ENCODE data around the gene SPRR2F. TPM values are rescaled to one million over a fixed set of nuclear protein-coding genes. Genes with fewer than 3 reads are reported as not detected.
"Not testable (repeated sequence)": the region's sequence is repeated elsewhere in the genome, so short reads cannot be mapped to it uniquely, and the experiment has no call there.

Gene SPRR2F, protein sequence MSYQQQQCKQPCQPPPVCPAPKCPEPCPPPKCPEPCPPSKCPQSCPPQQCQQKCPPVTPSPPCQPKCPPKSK
- total RNA-seq = 198 TPM

DNA sequence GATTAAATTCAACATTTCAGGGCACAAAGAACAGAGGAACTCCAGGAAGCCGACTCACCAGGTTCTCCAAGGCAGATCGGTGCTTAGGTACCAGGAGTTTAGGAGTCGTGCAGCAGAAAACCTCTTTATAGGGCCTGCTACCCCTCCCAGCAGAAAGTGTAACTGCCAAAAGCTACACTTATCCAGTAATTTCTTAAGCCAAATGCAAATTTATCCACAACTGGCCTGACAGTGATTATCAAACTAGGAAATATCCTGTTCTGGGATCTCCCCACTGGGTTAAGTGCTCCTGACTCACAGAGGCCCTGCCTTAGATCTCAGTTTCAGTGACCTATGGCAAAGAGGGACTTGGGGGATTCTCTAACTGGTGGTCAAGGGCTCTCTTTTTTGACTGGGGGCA lies at the start of gene SPRR2F:
TSS of gene SPRR2F (minus strand) at position 101 of the 400 bp plus-strand sequence. CDS start 783 bp downstream, outside the sequence.
- ATAC-seq = peak; percentile 74

DNA sequence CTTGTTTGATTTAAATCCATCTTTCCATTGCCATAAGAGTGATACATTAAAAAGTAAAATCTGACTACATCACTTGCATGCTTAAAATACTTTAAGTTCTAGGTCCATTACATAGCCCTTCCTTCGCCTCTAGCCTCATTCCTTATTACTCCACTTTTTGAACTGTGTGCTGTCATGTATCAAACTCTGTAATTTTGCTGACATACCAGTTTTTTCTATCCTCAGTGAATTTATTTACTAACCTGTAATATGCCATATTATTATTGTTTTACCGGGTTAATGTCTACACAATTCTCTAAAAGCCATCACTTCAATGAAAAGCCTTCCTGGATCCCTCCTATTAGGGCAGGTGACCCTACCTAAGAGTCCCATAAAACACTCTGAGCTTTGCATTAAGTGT lies 42.2 kb upstream of the SPRR2F start:
- ATAC-seq = no peak

DNA sequence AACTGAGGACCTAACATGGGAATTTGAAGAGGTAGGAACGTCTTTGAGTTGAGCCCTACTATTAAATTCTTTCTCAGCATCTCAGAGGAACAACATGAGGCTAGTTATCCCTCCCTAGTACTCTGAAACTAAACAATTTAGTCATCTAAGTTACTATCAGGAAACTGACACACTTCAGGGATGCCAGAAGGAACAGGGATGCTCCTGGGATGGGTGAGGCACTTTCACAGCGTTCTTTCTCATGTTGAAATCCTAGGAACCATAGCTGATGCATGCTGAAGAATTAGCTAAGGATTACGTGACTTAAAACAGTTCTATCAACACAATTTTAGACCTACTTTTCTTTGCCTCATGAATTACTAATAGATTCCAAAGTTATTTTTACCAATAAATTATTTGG lies 39.2 kb upstream of the SPRR2F start:
- peak; percentile 69 for ATAC-seq

DNA sequence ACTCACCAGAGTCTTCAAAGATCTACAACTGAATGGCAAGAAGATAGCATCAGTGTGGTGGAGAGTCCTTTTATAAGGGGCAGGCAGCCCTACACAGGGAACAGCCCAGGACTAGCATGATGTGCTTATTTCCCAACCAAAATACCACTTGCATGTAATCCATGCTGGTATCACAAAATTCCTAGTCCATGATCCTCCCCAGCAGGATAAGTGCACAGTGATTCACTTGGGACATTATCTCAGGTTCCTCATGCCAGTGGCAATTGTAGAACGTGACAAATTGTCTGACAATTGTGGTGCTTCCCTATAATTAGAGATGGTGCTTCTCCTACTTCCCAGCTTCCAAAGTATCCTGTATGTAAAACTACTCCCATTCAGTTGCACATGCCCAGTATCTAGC lies 37.5 kb upstream of the SPRR2F start, which contains the start of gene SPRR2G:
TSS of gene SPRR2G (minus strand) at position 45 of the 400 bp plus-strand sequence. CDS start 780 bp downstream, outside the sequence.
- ATAC-seq = no peak

DNA sequence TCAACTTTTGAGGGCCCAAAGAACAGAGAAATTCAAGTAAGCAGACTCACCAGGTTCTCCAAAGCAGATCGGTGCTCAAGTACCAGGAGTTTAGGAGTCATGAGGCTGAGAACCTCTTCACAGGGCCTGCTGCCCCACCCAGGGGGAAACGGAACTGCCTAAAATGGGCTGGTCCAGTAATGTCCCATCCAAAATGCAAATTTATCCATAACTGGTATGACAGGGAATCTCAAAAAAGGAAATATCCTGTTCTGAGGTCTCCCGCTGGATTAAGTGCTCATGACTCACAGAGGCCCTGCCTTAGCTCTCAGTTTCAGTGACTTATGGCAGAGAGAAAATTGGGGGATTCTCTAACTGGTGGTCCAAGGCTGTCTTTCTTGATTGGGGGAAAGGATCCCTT lies 28.1 kb upstream of the SPRR2F start:
- ATAC-seq = peak; percentile 98

DNA sequence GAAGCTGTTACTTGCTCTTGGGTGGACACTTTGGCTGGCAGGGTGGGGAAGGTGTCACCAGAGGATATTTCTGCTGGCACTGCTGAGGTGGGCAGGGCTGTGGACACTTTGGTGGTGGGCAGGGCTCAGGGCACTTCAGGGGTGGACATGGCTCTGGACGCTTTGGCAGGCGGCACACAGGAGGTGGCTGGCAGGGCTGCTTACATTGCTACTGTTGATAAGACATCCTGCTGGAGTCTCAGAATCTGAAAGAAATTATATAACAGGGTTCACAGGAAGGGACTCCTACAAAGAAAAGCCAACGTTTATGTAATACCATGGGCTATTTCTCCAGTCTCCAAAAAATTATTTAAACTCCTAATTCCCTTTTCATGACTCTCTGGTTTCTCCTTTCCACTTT lies 27.2 kb upstream of the SPRR2F start:
- ATAC-seq = no peak

DNA sequence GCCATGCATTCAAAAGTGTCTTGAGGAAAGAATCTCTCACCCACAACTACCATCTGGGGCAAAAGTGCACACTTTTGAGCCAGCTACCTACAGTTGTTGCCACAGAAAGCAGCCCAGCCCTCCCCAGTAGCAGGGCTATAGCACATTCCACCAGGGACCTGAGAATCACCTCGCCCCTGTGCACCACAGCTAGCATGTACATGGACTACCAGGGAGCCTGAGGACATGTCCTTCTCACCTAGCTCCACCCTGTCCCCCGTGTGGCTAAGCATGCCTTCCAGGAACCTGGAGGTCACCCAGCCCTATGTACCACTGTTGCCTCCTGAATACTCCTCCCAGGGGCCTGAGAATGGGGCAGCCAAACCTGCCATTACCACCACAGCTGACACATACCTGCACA lies 20.4 kb upstream of the SPRR2F start:
- peak; percentile 52 for ATAC-seq

DNA sequence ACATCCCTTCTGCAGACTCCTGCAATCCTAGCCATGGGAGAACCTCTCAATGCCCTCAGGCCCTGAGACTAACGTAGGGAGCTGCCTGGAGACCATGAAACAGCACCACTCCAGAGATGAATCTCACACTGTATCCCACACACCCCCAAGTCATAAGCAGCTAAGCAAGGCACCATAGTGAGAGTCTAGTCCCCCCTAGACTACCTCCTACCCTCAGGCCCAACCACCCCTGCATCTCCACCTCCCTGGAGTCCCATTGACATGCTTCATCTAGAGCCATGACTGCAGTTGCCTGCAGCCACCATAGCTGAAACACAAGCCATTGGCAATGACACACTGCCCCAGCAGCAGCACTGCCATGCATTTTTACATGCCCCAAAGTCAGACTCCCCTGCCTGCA lies 20.0 kb upstream of the SPRR2F start:
- ATAC-seq = peak; percentile 35

DNA sequence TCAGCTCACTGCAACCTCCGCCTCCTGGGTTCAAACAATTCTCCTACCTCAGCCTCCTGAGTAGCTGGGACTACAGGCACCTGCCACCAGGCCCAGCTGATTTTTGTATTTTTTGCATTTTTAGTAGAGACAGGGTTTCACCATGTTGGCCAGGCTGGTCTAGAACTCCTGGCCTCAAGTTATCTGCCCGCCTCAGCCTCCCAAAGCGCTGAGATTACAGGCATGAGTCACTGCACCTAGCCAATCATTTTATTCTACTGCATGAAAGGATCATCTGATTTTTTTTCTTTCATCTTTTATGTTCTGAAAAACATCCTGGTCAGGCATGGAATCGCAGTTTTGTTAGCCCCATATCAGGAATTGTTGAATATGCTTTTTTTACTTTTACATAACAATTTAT lies 15.4 kb upstream of the SPRR2F start:
- ATAC-seq = not testable (repeated sequence)

DNA sequence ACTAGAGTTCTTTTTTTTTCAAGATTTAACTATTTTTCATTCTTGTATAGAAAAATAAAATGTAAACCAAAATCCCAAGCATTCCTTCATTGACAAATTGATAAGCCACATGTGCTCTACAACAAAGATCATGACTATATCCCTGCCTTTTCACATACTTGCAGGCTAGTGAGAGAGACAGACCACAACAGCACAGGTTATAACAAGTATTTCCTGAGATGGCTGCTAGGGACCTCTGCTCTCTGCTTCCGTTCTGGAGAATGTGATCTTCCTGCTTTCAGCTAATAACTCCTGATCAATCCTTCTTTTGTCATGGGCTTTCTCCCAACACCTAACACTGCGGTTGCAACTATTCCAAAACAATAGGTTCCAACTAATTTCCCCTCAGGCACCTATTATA lies 14.0 kb upstream of the SPRR2F start:
- no peak for ATAC-seq

DNA sequence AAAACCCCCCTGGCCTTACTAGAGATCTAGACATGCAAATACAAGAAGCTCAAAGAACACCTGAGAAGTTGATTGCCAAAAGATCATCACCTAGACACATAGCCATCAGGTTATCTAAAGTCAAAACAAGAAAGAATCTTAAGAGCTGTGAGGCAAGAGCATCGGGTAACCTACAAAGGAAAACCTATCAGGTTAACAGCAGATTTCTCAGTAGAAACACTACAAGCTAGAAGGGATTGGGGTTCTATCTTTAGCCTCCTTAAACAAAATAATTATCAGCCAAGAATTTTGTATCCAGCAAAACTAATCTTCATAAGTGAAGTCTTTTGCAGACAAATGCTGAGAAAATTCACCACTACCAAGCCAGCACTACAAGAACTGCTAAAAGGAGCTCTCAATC lies 12.2 kb upstream of the SPRR2F start:
- ATAC-seq = no peak

DNA sequence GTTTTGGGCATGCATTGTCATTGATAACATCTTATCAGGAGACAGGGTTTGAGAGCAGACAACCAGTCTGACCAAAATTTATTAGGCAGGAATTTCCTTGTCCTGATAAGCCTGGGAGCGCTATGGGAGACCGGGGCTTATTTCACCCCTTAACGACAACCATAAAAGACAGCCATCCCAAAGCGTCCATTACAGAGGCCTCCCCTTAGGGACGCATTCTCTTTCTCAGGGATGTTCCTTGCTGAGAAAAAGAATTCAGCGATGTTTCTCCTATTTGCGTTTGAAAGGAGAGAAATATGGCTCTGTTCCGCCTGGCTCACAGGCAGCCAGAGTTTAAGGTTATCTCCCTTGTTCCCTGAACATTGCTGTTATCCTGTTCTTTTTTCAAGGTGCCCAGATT lies 10.5 kb upstream of the SPRR2F start:
- not testable (repeated sequence) for ATAC-seq

DNA sequence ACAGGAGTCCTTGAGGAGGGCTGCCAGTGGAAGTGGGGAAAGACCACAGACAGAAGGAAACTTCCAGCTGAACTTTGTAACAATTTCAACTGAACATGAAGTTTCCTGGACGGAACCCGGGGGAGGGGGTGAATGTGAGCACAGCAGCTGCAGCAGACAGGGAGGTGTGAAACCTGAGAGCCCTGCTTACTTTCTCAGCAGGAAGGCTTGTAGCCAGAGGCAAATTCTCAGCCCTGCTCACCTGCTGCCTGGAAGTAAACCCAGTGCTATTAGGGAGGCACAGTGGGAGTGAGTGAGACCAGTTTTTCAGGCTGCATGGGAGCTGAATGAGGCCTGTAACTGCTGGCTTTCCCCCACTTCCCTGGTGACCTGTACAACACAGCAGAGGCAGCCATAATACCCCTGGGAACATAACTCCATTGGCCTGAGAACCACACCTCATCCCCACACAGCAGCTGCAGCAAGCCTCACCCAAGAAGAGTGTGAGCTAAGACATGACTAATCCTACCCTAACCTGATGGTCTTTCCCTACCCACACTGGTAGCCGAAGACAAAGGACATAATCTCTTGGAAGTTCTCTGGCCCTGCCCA lies 9.6 kb upstream of the SPRR2F start:
- ATAC-seq = peak; percentile 98

DNA sequence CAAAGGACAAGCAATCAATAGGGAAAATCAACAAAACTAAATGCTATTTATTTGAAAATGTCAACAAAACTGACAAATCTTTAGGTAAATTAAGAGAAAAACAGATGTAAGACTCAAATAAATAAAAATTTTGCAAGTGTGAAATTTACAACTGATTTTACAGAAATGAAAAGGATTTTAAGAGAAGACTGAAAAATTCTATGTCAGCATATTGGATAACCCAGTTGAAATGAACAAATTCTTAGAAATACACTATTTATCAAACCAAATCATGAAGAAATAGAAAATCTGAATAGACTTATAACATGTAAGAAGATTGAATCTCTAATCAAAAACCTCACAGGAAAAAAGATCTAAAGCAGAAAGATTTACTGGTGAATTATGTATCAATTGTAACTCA lies 7.6 kb upstream of the SPRR2F start:
- no peak for ATAC-seq

DNA sequence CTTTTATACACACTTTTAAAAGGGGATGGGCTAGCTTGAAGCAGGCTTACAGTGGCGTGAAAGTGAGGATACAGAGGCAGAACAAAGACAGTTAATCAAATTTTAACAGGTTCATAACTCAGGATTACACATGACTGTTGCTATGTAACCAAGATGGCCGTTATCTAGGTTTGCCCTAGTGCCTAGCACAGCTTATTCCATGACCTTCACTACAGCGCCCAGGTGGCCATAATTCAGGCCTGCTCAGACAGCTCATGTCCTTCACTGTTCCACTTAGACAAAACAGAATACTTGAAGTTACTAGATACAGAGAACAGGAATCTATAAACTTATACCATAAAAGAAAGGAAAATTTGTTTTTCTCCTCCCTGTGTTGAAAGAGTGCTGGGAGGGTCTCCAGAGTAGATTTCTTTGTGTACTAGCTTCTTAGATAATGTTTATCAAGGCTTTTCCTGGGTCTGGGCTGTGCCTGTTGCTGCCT lies 6.2 kb upstream of the SPRR2F start:
- ATAC-seq = no peak

DNA sequence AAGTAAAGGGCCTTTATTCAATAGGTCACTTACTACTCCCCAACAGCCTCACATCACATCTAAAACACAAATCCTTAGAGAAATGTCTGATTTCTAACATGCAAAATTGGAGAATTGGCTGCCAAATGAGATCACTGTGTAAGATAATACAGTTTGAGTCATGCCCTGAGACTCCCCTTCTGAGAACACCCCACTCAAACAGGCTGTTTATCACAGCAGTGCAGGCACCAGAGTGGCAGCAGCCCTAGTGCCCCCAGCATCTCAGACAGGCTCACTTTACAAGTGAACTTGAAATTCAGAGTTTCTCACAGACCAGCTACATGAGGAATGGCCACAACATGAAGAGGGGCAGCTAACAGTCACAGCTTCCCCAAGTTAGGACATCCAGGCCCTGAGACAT lies 1.9 kb upstream of the SPRR2F start:
- ATAC-seq = not testable (repeated sequence)

DNA sequence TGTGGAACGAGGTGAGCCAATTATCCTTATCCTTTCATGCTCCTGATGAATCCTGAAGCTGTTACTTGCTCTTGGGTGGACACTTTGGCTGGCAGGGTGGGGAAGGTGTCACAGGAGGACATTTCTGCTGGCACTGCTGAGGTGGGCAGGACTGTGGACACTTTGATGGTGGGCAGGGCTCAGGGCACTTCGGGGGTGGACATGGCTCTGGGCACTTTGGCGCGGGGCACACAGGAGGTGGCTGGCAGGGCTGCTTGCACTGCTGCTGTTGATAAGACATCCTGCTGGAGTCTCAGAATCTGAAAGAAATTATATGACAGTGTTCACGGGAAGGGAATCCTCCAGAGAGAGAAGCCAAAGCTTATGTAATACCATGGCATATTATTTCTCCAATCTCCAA lies 862 bp downstream of the SPRR2F start:
- not testable (repeated sequence) for ATAC-seq

DNA sequence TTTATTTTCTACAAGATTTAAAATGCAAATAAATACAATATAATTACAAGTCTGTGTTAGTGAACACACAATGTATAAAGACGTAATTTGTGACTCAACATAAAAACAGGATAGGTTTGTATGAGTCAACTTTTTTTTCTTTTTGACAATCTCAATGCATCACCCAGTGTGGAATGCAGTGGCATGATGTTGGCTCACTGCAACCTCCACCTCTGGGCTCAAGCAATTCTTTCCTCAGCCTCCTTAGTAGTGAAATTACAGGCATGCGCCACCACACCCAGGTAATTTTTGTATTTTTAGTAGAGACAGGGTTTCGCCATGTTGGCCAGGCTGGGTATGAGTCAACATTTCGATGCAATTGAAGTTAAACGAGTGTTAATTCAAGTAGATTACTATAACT lies 13.1 kb downstream of the SPRR2F start:
- peak; percentile 98 for ATAC-seq

DNA sequence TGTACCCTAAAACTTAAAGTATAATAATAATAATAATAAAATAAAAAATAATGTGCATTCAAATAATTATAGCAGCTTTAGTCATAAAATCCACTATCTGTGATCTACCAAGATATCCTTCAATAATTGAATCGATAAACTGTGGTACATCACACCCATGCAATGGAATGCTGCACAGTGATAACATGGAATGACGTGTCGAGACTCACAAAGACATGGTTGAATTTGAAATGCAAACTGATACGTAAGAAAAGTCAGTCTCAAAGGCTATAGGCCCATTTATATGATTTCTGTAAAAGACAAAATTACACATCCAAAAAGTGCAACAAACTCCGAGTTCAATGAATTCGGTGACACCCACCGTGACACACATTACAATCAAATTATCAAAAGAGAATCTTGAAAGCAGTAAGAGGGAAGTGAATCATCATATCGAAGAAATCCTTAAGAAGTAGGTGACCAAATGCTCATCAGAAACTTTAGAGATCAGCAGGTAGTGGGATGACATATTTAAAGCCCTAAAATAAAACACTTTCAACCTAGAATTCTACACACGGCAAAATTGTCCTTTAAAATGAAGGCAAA lies 13.8 kb downstream of the SPRR2F start:
- no peak for ATAC-seq

DNA sequence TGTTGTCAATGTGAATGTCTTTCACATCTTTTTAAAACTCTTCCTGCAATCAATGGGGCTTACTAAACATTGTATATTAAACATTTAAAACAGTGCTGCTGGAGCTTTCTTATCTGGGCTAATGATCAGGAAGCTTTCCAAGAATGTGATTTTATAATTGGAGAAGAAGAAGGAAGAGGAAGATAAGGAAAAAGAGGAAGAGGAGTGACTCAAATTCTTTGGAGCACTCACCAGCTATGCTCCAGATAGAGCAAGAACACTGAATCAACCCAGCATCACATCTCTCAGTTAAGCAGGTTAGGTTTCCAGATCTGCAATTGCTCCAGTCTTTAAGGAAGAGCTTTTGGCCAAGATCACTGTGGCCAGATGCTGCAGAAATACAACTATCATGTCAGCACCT lies 17.6 kb downstream of the SPRR2F start:
- ATAC-seq = no peak

DNA sequence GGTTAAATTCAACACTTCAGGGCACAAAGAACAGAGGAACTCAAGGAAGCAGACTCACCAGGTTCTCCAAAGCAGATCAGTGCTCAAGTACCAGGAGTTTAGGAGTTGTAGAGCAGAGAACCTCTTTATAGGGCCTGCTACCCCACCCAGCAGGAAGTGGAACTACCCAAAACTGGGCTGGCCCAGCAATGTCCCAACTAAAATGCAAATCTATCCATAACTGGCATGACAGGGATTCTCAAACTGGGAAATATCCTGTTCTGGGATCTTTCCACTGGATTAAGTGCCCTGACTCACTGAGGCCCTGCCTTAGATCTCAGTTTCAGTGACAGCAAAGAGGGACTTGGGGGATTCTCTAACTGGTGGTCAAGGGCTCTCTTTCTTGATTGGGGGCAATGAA lies 18.9 kb downstream of the SPRR2F start, which contains the start of gene SPRR2E:
TSS of gene SPRR2E (minus strand) at position 101 of the 400 bp plus-strand sequence. CDS start 775 bp downstream, outside the sequence.
- peak; percentile 82 for ATAC-seq

DNA sequence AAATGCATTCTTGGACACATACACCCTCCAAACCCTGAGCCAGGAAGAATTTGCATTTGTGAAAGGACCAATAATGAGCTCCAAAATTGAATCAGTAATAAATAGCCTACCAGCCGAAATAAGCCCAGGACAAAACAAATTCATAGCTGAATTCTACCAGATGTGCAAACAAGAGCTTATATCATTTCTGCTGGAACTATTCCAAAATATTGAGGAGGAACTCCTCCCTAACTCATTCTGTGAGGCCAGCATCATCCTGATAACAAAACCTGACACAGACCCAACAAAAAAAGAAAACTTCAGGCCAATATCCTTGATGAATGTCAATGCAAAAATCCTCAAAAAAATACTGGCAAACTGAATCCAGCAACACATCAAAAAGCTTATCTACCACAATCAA lies 25.7 kb downstream of the SPRR2F start:
- no peak for ATAC-seq

DNA sequence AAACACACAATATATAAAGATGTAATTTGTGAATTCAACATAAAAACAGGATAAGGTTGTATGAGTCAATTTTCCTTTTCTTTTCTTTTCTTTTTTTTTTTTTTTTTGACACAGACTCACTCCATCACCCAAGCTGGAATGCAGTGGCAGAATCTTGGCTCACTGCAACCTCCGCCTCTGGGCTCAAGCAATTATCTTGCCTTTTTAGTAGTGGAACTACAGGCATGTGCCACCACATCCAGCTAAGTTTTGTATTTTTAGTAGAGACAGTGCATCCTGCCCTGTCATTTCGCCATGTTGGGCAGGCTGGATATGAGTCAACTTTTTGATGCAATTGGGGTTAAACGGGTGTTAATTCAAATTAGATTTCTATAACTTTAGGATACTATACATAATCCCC lies 31.6 kb downstream of the SPRR2F start:
- ATAC-seq = peak; percentile 74
